H1 (cell line): Measurements from ENCODE around the gene ACSL6. TPM values are rescaled to one million over a fixed set of nuclear protein-coding genes. Genes with fewer than 3 reads are reported as not detected.

Experiments used
- CHD7 ChIP-seq: fragments of 300-600 bp; sonication (generic); IDR thresholded peaks from 2 replicates; pipeline ENCODE4 v1.7.1; 2012; ENCODE audit warnings: low read length, moderate library complexity, mild to moderate bottlenecking, inconsistent platforms; ENCODE audit not compliant: insufficient replicate concordance
- CTBP2 ChIP-seq: IDR thresholded peaks from 2 replicates; pipeline ENCODE4 v1.7.0; 2011; ENCODE audit warnings: borderline replicate concordance, mild to moderate bottlenecking, moderate library complexity, mixed read lengths, low read length; ENCODE audit not compliant: insufficient read depth, insufficient read length
- EP300 ChIP-seq, 2 experiments: IDR thresholded peaks; 1 replicate in 1 of 2; 2 replicates in 1 of 2; pipeline ENCODE4 v1.6.1; 2011 to 2012; ENCODE audit warnings: low read depth in 2 of 2, low read length in 2 of 2, mild to moderate bottlenecking in 2 of 2, borderline replicate concordance in 1 of 2, inconsistent platforms in 1 of 2, moderate library complexity in 1 of 2
- polyA plus RNA-seq, 7 experiments: library from polyadenylated mRNA; depleted of rRNA in 3 of 7; stranded (reverse) in 5 of 7; unstranded in 2 of 7; fragments of >200 nt in 5 of 7; fragments of 200-250 nt in 2 of 7; gene quantifications; 1 replicate in 5 of 7; 2 replicates in 1 of 7; 4 replicates in 1 of 7; pipeline versions ENCODE4 v1.2.1 to v1.2.3, GENCODE V29; 2011 to 2013; ENCODE audit warnings: missing spikeins in 2 of 7, mixed read lengths in 2 of 7
- total RNA-seq: library from RNA; stranded (reverse); fragmentation: NEBNext Ultra II Directional; extraction: Animal tissue kit (Norgen Biotek cat#: 25700); gene quantifications from 2 replicates; pipeline ENCODE4 v1.2.1, GENCODE V29; 2021

ACSL6 gene
- total and polyA plus RNA-seq, 2 of the 8 experiments (the other 6 are each of a cell fraction or from before 2014, with no cell fraction given): 2.3 to 2.4 TPM

DNA sequence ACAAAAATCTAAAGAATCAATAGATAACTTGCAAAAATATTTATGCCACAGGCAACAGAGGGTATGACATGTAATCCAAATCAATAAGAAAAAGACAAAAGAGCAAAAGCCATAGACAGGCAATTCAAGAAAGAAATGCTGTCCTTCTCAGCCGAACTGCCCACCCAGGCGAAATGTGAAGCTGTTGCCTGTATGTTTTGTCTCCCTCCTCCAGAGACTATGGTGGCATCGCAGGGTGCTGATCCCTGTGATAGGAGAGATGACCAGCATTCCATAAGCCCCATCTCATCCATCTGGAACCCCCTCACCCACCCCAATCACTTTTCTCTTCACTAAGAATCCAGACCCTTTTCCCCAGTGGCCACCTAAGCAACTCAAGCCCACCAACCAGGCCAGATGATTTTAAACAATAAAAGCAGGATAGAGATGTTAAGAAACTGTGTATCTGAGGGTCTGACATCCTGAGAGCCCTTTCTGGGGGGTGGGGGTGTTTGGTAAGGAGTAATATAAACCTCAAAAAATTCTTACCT, 5.3 kb upstream of the ACSL6 start (continued):
- TF ChIP-seq CHD7: no peak
- TF ChIP-seq EP300 (IDR thresholded peaks at IDR 0.05; ENCODE audit: borderline replicate concordance in 1 of 2, low read depth in 2 of 2, low read length in 2 of 2): no peak
- TF ChIP-seq CTBP2: no peak
